ENCODE data around the gene SLC35E1. TPM values are rescaled to one million over a fixed set of nuclear protein-coding genes. Genes with fewer than 3 reads are reported as not detected.

SLC35E1 gene
- total and polyA plus RNA-seq, 9 donors: 17.6 to 39.7 (median 30.2) TPM

DNA sequence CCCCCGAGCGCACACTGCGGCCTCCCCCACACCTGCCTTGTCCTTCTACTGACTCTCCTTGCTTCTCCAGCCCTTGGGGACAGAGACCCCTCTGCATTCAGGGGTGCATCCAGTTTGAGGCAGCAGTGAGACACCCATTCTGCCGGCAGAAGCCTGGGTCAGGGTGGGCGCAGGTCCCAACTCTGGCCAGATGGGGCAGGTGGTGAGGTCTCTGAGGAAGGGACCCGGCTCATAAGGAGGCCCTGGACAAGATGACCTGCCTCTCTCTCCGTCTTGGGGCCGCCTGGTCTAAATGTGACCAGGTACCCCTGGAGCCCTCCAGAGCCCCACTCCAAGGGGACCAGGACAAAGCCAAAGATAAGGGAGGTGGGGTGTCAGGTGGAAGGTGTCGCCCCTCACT, 36.1 kb downstream of the SLC35E1 start:
- Histone ChIP-seq H3K36me3 (peaks cover 3% of the 10 kb centered on the region), H3K9me3 (no peaks in the 10 kb centered on the region), H3K4me3 (no peak overlapping the region), H3K27me3 (no peaks in the 10 kb centered on the region), H3K4me1 (ENCODE audit: insufficient read depth) (peaks cover 6% of the 10 kb centered on the region), H3K27ac (no peak overlapping the region)
- TF ChIP-seq, protein P1, sequence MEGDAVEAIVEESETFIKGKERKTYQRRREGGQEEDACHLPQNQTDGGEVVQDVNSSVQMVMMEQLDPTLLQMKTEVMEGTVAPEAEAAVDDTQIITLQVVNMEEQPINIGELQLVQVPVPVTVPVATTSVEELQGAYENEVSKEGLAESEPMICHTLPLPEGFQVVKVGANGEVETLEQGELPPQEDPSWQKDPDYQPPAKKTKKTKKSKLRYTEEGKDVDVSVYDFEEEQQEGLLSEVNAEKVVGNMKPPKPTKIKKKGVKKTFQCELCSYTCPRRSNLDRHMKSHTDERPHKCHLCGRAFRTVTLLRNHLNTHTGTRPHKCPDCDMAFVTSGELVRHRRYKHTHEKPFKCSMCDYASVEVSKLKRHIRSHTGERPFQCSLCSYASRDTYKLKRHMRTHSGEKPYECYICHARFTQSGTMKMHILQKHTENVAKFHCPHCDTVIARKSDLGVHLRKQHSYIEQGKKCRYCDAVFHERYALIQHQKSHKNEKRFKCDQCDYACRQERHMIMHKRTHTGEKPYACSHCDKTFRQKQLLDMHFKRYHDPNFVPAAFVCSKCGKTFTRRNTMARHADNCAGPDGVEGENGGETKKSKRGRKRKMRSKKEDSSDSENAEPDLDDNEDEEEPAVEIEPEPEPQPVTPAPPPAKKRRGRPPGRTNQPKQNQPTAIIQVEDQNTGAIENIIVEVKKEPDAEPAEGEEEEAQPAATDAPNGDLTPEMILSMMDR (IDR thresholded peaks at IDR 0.05): no peak
- TF ChIP-seq EP300 (IDR thresholded peaks at IDR 0.05) (no peak), POLR2A (IDR thresholded peaks at IDR 0.05) (no peak)
- intact Hi-C loops (cut with DNase I): no loop called here
- WGBS, 3 donors: 82 to 91% (median 83%) methylated on average over 9 of the region's 9 CpGs
- no peak for DNase-seq

DNA sequence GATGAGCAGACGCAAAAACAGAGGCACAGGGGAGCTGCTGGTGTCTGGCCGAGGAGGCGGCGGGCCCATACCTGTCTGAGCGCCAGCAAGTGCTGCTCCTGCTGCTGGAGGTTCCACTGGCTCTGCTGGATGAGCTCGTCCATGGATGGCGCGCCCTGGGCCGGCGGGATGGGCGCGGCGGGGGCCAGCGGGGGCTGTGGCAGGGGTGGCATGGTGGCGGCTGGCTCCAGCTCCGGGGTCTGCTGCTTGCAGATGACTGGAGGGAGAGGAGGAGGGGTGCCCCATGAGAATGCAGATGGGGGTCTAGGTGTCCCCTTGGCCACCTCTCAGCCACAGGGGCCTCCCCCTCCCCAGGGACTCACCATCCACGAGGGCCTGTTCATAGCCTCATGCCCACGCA, 36.8 kb downstream of the SLC35E1 start:
- Histone ChIP-seq H3K4me3 (no peak overlapping the region), H3K27me3 (no peaks in the 10 kb centered on the region), H3K4me1 (ENCODE audit: insufficient read depth) (peaks cover 2% of the 10 kb centered on the region), H3K9me3 (no peaks in the 10 kb centered on the region), H3K27ac (no peak overlapping the region), H3K36me3 (peaks cover 3% of the 10 kb centered on the region)
- intact Hi-C loops (cut with DNase I): no loop called here
- DNase-seq: no peak
- 89 to 94% (median 90%) methylated on average over 18 of the region's 18 CpGs for WGBS, 3 donors
- TF ChIP-seq POLR2A (IDR thresholded peaks at IDR 0.05) (no peak), EP300 (IDR thresholded peaks at IDR 0.05) (no peak)
- TF ChIP-seq, protein P1 (IDR thresholded peaks at IDR 0.05): no peak

DNA sequence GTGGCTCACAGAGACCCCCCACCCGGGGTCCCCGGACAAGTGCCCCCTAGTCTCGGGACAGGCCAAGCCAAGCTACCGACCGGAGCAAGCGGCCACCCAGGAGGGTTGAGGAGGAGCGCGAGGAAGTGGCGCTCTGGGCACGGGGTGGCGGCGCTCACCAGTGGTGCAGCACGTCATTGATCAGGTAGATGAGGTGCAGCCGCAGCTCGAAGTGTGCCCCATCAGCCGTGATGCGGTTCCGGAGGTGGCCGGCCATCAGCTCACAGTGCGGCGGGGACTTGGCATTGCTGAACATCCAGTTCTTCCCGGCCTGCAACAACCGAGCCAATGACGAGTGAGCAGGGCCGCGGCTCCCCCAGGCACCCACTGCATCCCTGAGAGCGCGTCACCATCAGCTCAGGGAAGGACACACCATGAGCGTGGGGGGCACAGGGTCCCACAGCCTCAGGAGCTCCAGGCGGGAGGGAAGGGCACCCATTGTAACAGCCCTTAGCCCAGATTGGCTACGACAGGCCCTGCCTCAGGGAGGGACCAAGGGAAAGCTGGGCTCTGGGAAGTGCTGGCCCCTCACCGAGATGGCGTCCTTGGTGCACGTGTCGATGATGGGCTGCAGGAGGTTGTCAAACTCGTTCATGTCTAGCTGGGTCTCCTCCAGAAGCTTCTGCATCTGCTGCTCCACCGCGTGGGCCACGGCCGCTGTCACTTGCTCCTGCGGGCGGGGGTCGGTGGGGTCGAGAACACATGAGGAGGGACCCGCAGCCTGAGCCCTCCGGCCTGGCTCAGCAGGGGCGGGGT, 39.6 kb downstream of the SLC35E1 start:
- TF ChIP-seq EP300 (IDR thresholded peaks at IDR 0.05) (no peak), POLR2A (IDR thresholded peaks at IDR 0.05) (no peak)
- TF ChIP-seq, protein P1 (IDR thresholded peaks at IDR 0.05): no peak
- Histone ChIP-seq H3K36me3 (peaks cover 3% of the 10 kb centered on the region), H3K27ac (no peak overlapping the region), H3K4me3 (no peak overlapping the region), H3K27me3 (no peaks in the 10 kb centered on the region), H3K4me1 (ENCODE audit: insufficient read depth) (no peaks in the 10 kb centered on the region), H3K9me3 (no peaks in the 10 kb centered on the region)
- intact Hi-C loops (cut with DNase I): no loop called here
- WGBS, 3 donors: 87 to 90% (median 87%) methylated on average over 43 to 47 of the region's 47 CpGs
- DNase-seq: no peak

GRCh38 chr19:16531380-16531669, 40.9 kb downstream of the SLC35E1 start:
- Histone ChIP-seq H3K9me3 (no peaks in the 10 kb centered on the region), H3K4me1 (ENCODE audit: insufficient read depth) (no peaks in the 10 kb centered on the region), H3K27ac (no peak overlapping the region), H3K4me3 (no peak overlapping the region), H3K27me3 (no peaks in the 10 kb centered on the region), H3K36me3 (peaks cover 3% of the 10 kb centered on the region)
- 92 to 97% (median 96%) methylated on average over 12 of the region's 12 CpGs for WGBS, 3 donors
- TF ChIP-seq POLR2A (IDR thresholded peaks at IDR 0.05): no peak
- TF ChIP-seq EP300 (IDR thresholded peaks at IDR 0.05): no peak
- TF ChIP-seq, protein P1 (IDR thresholded peaks at IDR 0.05): no peak
- intact Hi-C loops (cut with DNase I): no loop called here
- no peak for DNase-seq
